HepG2 (cell line): ENCODE measurements around the gene JTB. TPM values are rescaled to one million over a fixed set of nuclear protein-coding genes. Genes with fewer than 3 reads are reported as not detected.

Experiments used
- CENPX ChIP-seq: sonication (generic); formaldehyde crosslinking; IDR thresholded peaks from 2 replicates; pipeline ENCODE4 v1.9.0; 2021; ENCODE audit warnings: mild to moderate bottlenecking, missing genetic modification reagents, moderate library complexity
- CREM ChIP-seq, 2 experiments: sonication (generic) in 1 of 2; formaldehyde crosslinking in 1 of 2; IDR thresholded peaks; 2 replicates each; pipeline versions ENCODE4 v1.4.0 to v1.6.1; 2016 to 2020; ENCODE audit warnings: antibody characterized with exemption in 1 of 2, mild to moderate bottlenecking in 1 of 2, missing genetic modification reagents in 1 of 2
- GPN1 ChIP-seq: sonication (generic); formaldehyde crosslinking; IDR thresholded peaks from 2 replicates; pipeline ENCODE4 v1.5.1; 2020; ENCODE audit warnings: missing genetic modification reagents, borderline replicate concordance
- HMGA1 ChIP-seq: sonication (generic); formaldehyde crosslinking; conservative IDR thresholded peaks from 2 replicates; pipeline ENCODE4 v1.4.0; 2020; ENCODE audit warnings: missing genetic modification reagents
- HOXA9 ChIP-seq: sonication (generic); formaldehyde crosslinking; IDR thresholded peaks from 2 replicates; pipeline ENCODE4 v1.8.1; 2022; ENCODE audit warnings: missing genetic modification reagents, mild to moderate bottlenecking, moderate library complexity, borderline replicate concordance
- IRF9 ChIP-seq: sonication (generic); formaldehyde crosslinking; IDR thresholded peaks from 2 replicates; pipeline ENCODE4 v1.8.0; 2022; ENCODE audit warnings: missing genetic modification reagents, mild to moderate bottlenecking, borderline replicate concordance
- KAT8 ChIP-seq: IDR thresholded peaks from 2 replicates; pipeline ENCODE4 v1.6.1; 2016; ENCODE audit warnings: missing genetic modification reagents, missing compliant biosample characterization
- RFX1 ChIP-seq: fragments of 450-650 bp; IDR thresholded peaks from 2 replicates; pipeline ENCODE4 v1.6.1; 2017
- SP4 ChIP-seq: sonication (generic); formaldehyde crosslinking; IDR thresholded peaks from 2 replicates; pipeline ENCODE4 v1.8.1; 2023; ENCODE audit warnings: mild to moderate bottlenecking, missing genetic modification reagents
- ZBTB21 ChIP-seq: sonication (generic); formaldehyde crosslinking; IDR thresholded peaks from 2 replicates; pipeline ENCODE4 v1.4.0; 2020; ENCODE audit warnings: missing genetic modification reagents
- ZKSCAN1 ChIP-seq: fragments of 150-350 bp; IDR thresholded peaks from 2 replicates; pipeline ENCODE4 v1.6.1; 2014; ENCODE audit warnings: low read length
- ZNF10 ChIP-seq: sonication (generic); formaldehyde crosslinking; IDR thresholded peaks from 2 replicates; pipeline ENCODE4 v1.4.0; 2020; ENCODE audit warnings: mild to moderate bottlenecking, low read depth, missing genetic modification reagents, borderline replicate concordance
- ZNF256 ChIP-seq: sonication (generic); formaldehyde crosslinking; conservative IDR thresholded peaks from 2 replicates; pipeline ENCODE4 v1.4.0; 2020; ENCODE audit warnings: missing genetic modification reagents
- ZNF451 ChIP-seq: sonication (generic); formaldehyde crosslinking; IDR thresholded peaks from 2 replicates; pipeline ENCODE4 v1.5.0; 2020; ENCODE audit warnings: mild to moderate bottlenecking, missing genetic modification reagents
- ZNF646 ChIP-seq: sonication (generic); formaldehyde crosslinking; IDR thresholded peaks from 2 replicates; pipeline ENCODE4 v1.9.0; 2021; ENCODE audit warnings: mild to moderate bottlenecking, missing genetic modification reagents
- ZNF772 ChIP-seq: sonication (generic); formaldehyde crosslinking; IDR thresholded peaks from 2 replicates; pipeline ENCODE4 v1.5.0; 2020; ENCODE audit warnings: mild to moderate bottlenecking, missing genetic modification reagents
- ZSCAN21 ChIP-seq: sonication (generic); formaldehyde crosslinking; IDR thresholded peaks from 2 replicates; pipeline ENCODE4 v1.8.0; 2022; ENCODE audit warnings: mild to moderate bottlenecking, missing genetic modification reagents, moderate library complexity, borderline replicate concordance
- polyA plus RNA-seq, 8 experiments: library from polyadenylated mRNA; depleted of rRNA in 3 of 8; stranded (reverse) in 7 of 8; unstranded in 1 of 8; fragments of >200 nt; fragmentation: Illumina TruSeq in 4 of 8; extraction: Trizol in 4 of 8; gene quantifications; 2 replicates each; pipeline versions ENCODE4 v1.2.1 to v1.2.3, GENCODE V29; 2011 to 2016; ENCODE audit warnings: low read depth in 4 of 8, missing spikeins in 1 of 8, mixed read lengths in 1 of 8; ENCODE audit not compliant: insufficient read depth in 1 of 8
- total RNA-seq, 5 experiments: library from RNA; depleted of rRNA; stranded (reverse); fragments of >200 nt; fragmentation: Illumina TruSeq; extraction: Trizol; gene quantifications; 2 replicates each; pipeline ENCODE4 v1.2.3, GENCODE V29; 2016; ENCODE audit warnings: low read depth in 1 of 5
- TF ChIP-seq, protein P1 (sequence below): sonication (generic); formaldehyde crosslinking; IDR thresholded peaks from 2 replicates; pipeline ENCODE4 v1.4.0; 2020; ENCODE audit warnings: missing genetic modification reagents
- TF ChIP-seq, protein P2 (sequence below): IDR thresholded peaks from 2 replicates; pipeline ENCODE4 v1.6.1; 2016; ENCODE audit warnings: low read depth, control low read depth

JTB gene
- total and polyA plus RNA-seq, 2 of the 13 experiments (the other 11 are each of a cell fraction or from before 2014, with no cell fraction given) = 96.7 to 99.2 TPM

DNA sequence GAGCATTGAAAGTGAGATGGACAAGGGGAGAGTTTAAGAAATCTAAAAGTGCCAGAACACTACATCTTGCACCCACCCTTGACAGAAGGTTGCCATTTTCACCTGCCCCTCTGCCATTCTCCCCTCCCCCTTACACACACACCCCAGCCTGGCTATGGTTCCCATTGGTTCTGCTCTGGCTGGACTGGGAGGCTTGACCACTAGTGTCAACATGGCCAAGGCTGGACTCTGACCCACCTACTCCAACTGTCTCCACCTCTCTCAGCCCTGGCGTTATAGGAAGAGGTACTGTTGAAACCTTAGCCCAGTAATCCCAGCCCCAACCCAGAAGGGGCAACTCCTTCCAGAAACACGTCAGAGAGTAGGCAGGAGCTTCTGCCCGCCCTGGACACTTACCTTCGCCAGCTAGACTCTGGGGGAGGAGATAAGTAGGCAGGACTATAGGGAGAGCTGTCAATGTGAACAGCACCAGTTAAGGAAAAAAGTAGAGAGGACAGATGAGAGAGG is 23.6 kb downstream of the JTB start (continued):
- no peak for TF ChIP-seq ZNF646 (CRISPR knock-in tag)
- no peak for TF ChIP-seq HOXA9 (CRISPR knock-in tag)
- TF ChIP-seq, protein P1, sequence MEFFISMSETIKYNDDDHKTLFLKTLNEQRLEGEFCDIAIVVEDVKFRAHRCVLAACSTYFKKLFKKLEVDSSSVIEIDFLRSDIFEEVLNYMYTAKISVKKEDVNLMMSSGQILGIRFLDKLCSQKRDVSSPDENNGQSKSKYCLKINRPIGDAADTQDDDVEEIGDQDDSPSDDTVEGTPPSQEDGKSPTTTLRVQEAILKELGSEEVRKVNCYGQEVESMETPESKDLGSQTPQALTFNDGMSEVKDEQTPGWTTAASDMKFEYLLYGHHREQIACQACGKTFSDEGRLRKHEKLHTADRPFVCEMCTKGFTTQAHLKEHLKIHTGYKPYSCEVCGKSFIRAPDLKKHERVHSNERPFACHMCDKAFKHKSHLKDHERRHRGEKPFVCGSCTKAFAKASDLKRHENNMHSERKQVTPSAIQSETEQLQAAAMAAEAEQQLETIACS = no peak
- TF ChIP-seq RFX1 = no peak
- TF ChIP-seq ZSCAN21 (CRISPR knock-in tag) = no peak
- 0 out of 2 replicates have a peak, but pooled peaks have one; percentile 18 for TF ChIP-seq ZBTB21 (CRISPR knock-in tag)
- TF ChIP-seq CREM (IDR thresholded peaks at IDR 0.05) = peak; percentile 31; the same call in 1 of the 2 replicates
- TF ChIP-seq CREM (CRISPR knock-in tag; IDR thresholded peaks at IDR 0.05) = no peak
- TF ChIP-seq GPN1 (CRISPR knock-in tag) = no peak
- no peak for TF ChIP-seq CENPX (CRISPR knock-in tag)
- TF ChIP-seq ZKSCAN1 = no peak
- no peak for TF ChIP-seq ZNF451
- TF ChIP-seq KAT8 = peak; percentile 50; the same call in 1 of the 2 replicates
- TF ChIP-seq ZNF256 = no peak
- no peak for TF ChIP-seq ZNF10
- TF ChIP-seq IRF9 (CRISPR knock-in tag) = no peak
- TF ChIP-seq ZNF772 = 0 out of 2 replicates have a peak, but pooled peaks have one; percentile 47
- TF ChIP-seq HMGA1 (CRISPR knock-in tag) = no peak
- peak; percentile 27; the same call in 1 of the 2 replicates for TF ChIP-seq SP4 (CRISPR knock-in tag)
- TF ChIP-seq, protein P2, sequence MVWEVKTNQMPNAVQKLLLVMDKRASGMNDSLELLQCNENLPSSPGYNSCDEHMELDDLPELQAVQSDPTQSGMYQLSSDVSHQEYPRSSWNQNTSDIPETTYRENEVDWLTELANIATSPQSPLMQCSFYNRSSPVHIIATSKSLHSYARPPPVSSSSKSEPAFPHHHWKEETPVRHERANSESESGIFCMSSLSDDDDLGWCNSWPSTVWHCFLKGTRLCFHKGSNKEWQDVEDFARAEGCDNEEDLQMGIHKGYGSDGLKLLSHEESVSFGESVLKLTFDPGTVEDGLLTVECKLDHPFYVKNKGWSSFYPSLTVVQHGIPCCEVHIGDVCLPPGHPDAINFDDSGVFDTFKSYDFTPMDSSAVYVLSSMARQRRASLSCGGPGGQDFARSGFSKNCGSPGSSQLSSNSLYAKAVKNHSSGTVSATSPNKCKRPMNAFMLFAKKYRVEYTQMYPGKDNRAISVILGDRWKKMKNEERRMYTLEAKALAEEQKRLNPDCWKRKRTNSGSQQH (CRISPR knock-in tag) = peak; percentile 58; the same call in 1 of the 2 replicates
